DMS79 treated with DMSO at 0.1 percent for 48 hours (cell line): ENCODE measurements around the gene CDC16.
"Not testable (repeated sequence)": the region's sequence is repeated elsewhere in the genome, so short reads cannot be mapped to it uniquely, and the experiment has no call there.

Source experiments
- DNase-seq: peaks from one replicate; lab custom pipeline; 2025; lab: John Stamatoyannopoulos, UW

CDC16 gene

DNA sequence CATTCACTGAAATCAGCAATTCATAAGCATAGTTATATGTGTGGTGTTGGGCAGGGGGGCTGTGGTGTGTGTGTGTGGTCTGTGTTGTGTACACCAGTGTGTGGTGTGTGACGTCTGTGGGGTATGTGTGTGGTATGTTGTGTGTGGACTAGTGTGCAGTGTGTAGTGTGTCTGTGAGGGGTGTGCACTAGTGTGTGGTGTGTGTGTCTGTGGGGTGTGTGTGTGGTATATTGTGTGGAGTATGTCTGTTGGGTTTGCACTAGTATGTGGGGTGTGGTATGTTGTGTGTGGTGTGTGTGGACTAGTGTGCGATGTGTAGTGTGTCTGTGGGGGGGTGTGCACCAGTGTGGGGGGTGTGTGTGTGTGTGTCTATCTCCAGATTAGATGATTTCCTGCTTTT is 7.2 kb upstream of the CDC16 start:
- no peak for DNase-seq

DNA sequence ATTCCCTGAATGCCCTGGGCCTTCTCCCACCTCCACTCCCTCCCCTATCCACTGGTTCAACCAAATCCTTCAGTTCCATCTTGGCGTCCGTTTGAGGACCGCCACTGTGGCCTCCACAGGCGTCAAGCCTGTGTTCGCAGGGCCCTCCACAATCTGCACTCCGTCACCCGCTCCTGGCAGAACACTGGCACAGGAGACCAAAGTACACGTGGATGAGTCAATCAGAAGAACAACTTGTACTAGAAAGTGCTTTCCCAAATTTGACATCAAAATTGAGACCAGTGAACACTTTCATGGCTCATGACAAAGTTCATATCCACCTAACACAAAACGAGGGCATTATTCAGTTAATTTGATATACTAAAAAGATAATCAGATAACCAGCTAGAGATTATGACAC is 6.5 kb upstream of the CDC16 start:
- no peak for DNase-seq

DNA sequence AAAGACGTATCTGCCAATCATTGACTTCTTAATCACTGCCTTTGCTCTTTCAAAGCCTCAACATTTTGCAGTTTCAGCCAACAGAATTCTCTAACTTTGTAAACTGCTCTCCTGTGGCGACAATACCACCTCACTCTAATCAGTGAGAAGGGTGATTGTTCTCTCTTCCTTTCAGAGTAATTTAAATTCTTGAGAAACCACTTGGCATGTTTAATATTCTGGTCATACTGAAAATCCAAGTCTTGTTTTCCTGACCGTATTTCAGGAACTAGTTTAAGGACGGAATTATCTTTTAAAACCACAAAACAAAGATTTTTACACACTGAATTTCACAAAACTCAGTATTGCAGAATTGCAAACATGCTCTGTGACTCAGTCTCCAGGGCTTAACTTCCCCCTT is 5.2 kb upstream of the CDC16 start:
- no peak for DNase-seq

DNA sequence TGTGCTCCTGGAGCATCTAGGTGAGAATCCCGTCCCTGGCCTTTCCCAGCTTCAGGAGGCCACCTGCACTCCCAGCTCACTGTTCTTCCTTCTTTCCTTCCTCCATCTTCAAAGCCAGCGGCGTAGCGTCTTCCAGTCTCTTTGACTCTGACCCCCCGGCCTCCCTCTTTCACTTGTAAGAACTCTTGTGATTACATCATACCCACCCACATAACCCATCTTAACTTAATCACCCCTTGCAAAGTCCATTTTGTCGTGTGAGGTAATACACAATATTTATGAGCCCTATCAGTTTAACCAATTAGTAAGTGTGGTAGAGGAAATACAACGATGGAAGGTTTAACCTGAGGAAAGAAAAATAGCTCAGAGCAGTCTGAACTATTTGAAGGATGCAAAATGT is 4.6 kb upstream of the CDC16 start:
- DNase-seq = no peak

DNA sequence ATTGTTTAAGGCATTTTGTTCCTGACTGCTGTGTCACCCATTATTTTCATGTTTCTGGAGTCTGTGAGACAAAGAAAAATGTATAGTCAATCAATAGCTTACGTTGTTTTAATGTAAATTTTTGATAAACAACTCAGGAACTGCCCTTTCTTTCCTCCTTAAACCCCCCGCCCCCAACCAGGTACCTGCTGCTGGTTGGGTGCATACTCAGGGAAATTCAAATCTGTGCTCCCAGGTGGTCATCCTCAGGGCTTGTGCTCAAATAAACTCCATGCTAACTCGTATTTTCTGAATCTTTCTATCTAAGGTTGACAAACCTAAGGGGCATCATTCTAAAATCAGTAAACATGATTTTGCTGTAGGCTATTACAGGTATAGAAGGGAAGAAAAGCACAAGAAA is 4.1 kb upstream of the CDC16 start:
- DNase-seq = no peak

DNA sequence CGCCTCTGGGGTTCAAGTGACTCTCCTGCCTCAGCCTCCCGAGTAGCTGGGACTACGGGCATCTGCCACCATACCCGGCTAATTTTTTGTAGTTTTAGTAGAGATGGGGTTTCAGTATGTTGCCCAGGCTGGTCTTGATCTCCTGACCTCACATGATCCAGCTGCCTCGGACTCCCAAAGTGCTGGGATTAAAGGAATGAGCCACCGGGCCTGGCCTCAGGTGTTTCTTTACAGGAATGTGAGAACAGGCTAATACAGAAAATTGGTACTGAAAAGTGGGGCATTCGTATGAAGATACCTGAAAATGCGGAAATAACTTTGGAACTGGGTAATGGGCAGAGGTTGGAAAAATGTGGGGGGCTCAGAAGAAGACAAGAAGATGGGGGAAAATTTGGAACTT is 2.8 kb upstream of the CDC16 start:
- no peak for DNase-seq

DNA sequence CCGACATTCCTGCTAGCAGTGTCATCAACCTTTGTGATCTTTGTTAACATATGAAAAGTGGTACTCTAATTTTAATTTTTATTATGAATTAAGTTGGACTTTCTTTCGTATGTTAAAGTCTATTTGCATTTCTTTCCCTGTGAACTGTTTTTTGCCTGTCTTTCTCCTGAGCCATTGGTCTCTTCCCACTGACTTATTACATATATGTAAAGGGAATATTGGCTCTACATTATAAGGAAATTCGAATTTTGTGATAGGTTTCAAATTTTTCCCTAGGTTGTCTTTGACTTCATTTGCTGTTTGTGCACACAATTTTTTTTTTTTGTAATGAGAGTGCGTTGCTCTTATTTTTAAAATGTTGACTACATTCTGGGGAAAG is 442 bp upstream of the CDC16 start:
- no peak for DNase-seq

DNA sequence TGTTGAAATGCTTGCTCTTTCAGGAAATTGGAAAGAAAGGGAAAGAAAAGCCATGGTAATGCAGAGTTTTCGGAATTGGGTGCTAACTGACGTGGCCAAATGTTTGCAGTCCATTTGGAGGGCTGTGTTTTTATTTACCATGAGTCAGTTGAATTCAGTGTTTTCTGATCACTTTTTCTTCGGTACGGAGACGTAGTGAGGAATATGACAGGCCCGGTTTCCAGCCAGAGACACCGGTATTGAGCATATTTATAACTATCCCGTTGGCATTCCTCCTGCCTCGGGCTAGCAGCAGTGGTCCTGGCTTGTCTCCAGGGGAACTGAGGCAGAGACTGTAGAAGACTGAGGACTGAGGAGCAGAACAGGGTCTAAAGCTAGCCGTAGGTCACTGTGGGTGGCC is 1.0 kb downstream of the CDC16 start:
- no peak for DNase-seq

DNA sequence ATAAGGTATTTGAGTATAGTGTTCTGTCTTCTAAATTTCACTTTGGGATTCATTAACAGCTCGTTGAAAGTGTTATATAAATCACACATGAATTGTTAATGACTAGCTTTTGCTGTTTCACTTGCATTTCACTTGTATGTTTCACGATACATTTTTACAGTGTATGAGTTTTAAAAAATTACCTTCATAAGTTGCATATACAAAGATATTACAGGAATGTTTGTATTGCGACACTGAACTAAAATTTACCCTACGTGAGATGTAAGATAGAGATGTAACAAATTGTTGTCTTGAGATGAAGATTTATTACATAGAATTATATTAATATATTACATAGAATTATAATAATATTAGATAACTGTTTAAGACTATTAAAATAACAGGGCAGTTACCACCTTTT is 1.5 kb downstream of the CDC16 start:
- no peak for DNase-seq

DNA sequence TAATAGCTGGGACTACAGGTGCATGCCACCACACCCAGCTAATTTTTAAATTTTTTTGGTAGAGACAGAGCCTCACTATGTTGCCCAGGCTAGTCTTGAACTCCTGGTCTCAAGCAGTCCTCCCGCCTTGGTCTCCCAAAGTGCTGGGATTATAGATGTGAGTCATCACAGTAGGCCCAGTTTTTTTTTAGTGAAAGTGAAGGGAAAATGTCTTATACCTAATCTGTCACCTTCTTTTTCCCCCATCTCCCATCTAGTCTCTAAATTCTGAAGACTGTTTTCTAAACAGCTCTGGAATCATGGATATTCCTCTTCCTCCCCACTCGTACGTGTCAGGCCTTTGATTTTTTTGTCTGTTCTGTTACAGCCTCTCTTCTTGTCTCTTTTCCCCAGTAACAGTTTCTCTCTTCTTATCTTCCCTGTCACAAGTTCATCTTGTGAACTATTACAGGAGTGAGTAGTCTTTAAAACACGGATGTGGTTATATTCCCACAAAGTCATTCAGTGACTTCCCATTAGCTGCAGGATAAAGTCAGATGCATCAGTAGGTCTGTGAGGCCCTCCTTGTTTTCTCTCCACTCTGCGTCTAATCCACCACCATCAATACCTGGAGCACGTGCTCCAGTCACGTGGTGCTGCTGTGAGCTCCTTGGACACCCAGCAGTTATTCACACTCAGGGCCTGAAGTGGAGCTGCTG is 2.9 kb downstream of the CDC16 start:
- DNase-seq = no peak

DNA sequence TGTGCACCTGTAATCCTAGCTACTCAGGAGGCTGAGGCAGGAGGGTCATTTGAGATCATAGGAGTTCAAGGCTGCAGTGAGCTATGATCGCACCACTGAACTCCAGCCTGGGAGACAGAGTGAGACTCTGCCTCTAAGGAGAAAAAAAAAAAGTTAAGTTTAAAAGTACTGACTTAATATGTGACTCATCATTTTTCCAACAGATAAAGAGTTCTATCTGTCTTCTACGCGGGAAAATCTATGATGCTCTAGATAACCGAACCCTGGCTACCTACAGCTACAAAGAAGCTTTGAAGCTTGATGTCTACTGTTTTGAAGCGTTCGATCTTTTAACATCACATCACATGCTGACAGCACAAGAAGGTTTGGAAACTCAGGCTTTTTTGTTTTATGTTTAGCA is 7.2 kb downstream of the CDC16 start:
- DNase-seq = no peak

DNA sequence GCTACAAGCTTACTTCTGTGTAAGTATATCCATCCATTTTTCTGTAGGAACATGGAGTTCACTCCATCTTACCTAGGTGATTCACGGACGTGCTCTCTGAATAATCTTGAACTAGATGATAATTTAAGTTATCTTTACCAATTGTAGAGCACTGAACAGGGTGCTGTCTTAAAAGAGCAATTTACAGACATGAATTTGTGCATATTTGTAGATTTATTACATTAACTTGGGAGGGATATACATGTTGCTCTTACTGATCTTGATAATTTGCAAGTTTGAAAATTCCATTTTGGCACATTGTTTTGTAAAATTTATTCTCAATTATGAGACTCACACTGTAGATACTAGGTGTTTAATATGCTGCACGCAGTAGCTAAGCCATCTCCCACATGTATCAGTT is 9.3 kb downstream of the CDC16 start:
- no peak for DNase-seq

DNA sequence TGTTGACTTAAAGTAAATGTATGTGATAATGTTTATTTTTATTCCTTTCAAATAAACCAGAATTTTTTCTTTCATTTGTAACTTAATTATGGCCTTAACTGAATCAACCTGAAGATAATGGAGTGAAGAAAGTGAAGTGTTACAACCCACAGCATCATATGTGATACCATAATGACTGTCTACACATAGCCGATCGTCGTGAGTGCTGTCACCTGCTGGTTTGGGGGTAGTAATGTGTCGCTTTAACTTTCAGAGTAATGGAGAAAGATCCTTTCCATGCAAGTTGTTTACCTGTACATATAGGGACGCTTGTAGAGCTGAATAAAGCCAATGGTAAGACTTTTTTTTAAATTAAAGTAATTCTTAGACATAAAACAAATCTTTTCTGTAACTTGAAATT is 9.9 kb downstream of the CDC16 start:
- DNase-seq = no peak

DNA sequence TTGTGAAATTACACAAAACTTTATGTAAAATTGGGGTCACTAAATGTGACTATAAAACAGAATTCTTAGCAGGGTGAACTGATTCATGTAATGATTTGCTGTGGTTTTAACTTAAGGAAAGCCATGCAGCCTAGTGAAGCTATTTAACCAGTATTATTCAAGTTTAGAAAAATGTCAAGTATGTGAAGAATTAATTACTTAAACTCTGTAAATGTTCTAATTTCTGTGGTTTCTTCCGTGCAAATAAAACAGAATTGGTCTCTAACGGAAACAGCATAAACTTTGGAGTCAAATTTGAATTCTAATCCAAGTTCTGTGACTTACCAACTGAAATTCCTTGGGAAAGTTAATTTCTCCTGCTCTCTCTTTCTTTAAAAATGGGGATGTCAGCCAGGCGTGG is 13.3 kb downstream of the CDC16 start:
- DNase-seq = no peak

DNA sequence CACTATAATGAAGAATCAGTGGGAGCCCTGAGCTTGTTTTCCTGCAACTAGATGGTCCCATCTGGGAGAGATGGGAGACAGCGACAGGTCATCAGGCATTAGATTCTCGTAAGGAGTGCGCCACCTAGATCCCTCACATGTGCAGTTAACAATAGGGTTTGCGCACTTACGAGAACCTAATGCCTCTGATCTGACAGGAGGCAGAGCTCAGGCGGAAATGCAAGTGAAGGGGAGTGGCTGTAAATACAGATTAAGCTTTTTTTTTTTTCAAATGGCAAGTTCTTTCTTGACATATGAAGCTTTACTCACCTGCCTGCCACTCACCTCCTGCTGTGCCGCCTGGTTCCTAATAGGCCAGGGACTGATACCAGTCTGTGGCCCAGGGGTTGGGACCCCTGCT is 14.4 kb downstream of the CDC16 start:
- DNase-seq = no peak

DNA sequence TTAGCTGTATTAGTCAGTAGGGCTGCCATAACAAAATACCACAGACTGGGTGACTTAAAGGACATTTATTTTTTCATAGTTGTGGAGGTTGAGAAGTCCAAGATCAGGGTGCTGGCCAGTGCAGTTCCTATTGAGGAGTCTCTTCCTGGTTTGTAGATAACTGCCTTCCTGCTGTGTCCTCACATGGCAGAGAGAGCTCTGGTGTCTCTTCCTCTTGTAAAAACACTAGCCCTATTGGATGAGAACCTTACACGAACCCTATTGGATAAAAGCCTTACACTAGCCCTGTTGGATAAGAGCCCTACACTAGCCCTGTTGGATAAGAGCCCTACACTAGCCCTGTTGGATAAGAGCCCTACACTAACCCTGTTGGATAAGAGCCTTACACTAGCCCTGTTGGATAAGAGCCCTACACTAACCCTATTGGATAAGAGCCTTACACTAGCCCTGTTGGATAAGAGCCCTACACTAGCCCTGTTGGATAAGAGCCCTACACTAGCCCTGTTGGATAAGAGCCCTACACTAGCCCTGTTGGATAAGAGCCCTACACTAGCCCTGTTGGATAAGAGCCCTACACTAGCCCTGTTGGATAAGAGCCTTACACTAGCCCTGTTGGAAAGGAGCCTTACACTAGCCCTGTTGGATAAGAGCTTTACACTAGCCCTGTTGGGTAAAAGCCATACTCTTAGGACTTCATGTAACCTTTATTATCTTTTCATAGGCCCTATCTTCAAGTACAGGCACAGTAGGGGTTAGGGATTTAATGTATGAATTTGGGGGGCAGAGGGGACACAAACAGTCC is 17.1 kb downstream of the CDC16 start:
- not testable (repeated sequence) for DNase-seq

DNA sequence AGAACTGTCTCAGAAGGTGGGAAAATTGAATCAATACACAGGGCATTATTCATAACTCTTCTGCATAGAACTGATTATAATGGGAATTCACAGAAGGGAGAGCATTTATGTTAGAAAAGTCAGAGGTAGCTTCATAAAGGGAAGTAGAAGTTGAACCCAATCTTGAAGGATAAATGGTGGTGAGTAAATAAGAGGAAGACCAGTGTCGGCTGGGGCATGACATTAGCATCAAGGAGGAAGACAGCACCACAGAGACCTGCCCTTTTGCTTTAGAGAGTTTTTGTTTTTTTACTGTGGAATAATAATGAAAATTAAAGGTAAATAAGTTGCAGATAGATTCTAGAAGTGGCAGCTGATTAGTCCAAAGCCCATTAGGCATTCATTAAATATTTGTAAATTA is 21.9 kb downstream of the CDC16 start:
- no peak for DNase-seq

DNA sequence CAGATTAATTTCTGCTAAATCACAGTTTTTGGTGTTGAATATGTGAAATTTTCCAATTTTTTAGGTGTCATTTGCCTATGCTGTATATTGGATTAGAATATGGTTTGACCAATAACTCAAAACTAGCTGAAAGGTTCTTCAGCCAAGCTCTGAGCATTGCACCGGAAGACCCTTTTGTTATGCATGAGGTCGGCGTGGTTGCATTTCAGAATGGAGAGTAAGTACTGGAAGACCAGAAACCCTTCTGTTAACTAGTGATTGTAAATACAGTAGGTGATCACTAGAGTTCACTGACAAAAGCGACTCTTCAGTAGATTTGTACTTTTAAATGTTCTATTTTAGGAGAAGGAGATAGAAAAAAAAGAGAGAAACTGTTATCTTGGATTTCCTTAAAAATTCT is 22.3 kb downstream of the CDC16 start:
- DNase-seq = no peak

DNA sequence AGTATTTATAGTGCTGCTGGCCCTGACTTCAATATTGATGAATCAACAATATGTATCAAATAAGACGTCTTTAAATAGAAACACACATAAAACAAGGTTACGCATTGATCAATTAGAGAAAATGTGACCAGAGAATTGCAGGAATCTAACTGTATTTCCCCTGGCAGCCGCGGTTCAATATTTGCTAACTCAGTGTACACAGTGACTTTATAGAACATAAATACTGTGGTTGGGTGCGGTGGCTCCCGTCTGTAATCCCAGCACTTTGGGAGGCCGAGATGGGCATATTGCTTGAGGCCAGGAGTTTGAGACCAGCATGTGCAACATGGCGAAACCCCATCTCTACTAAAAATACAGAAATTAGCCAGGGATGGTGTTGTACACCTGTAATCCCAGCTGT is 23.9 kb downstream of the CDC16 start:
- DNase-seq = no peak

DNA sequence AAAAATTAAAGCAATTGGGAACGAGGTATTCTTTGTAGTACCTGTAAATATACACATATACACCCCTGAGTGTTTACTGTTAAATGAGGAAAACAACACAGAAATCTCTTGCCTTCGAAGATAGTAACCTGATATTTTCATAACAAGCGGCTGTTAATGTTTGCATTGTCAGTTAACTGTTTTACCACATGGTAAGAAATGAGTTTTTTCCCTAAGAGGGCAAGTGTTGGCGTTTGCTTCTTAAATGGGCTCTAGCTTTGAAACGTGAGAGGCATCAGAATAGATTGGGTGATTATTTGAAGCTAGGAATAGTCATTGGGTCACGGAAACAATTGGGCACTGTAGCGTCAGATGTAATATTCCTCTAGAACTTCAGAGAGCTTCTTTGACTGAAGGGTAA is 24.7 kb downstream of the CDC16 start:
- no peak for DNase-seq

DNA sequence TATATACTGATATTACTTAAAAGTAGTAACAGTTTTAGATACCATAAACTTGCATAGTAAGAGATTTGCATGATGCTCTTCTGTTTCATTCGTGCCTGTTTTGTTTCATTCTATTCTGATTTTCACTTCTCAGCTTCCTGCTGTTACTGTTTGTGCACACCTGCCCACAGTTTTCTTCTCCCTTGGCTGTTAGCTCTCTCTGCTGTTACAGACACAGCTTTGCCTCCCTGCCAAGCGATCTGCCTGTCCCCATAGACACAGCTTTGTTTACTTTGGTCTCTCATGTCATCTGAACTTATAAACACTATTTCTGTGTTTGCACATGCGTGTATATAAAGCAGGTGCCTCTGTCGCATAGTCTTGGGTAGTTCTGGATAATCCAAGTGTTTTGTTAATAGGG is 25.3 kb downstream of the CDC16 start:
- no peak for DNase-seq

DNA sequence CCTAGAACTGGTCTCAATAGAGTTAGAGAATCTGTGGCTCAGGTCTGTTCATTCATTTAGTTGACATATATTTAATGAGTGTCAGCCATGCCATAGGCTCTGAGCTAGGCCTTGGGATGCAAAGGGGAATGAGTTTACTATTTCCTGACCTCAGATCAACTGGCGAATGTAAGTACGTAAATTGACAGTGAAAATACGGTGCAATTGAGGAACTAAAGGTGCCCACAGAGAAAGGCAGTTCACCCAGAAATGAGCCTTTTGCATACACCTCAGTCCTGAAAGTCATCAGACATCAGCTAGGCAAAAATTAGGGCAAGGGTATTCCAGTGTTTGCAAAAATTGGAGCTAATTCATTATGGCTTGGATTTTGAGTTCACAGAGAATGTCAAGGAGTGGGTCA is 26.1 kb downstream of the CDC16 start:
- DNase-seq = no peak

DNA sequence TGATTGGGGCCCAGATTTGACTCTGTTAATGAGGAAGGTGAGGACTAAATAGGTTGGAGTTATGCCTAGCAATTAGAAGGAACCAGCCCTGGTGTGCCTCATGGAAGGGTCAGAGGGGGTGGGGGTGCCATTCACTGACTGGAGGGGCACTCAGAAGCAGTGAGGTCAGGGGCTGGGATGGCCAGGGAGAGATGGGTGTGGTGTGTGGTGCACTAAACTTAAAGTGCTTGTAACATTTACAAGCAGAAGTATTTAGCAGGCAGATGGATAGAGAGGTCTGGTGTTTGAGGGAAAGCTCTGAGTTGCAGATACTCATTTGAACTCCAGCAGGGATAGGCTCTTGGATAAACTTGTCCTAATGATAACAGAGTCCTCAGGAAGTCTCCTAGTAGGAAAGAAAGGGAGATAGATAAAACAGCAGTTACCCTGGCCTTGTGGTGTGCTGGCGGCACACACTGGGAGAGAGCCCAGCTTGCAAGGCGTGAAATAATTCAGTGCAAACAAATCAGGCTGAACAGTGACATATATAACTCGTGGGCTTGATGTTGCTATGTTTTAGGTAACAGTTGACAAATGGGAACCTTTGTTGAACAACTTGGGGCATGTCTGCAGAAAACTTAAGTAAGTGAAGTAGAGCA is 26.8 kb downstream of the CDC16 start:
- no peak for DNase-seq

DNA sequence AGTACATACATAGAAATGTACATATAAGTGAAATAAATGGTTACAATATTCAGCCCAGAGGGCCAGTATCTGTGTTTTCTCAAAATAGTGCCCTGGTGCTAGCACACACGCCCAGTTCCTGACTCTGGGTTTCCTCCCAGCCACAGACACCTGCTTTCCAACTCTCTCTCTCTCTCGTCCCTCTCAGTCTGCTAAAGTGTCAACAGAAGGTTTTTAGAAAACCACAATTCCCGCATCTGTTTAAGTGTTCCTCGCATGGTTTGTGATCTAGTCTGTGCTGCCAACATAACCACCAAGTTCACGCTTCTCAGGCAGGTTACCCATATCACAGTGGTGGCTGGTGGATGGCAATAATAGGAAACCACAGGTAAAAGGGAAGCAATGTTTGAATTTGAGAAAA is 28.9 kb downstream of the CDC16 start:
- peak; percentile 52 for DNase-seq
